ENCODE data around the gene BMP6.

BMP6 gene

DNA sequence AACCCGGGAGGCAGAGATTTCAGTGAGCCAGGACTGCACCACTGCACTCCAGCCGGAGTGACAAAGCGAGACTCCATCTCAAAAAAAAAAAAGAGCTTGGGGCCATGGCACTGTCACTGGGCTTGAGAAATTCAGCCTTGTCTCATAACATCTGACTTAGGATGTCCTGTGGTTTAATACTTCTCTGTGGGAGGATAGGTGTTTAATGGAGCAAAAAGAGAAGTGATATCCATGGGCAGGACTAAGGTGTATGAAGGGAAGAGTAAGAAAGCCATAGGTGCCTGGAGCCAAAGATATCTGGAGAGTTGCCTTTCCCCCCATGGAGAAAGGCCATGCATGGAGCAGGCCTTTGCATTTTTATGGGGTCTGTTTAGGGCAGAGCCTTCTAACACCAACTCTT lies 11.2 kb downstream of the BMP6 start:
- Histone ChIP-seq H2AFZ (ENCODE audit: low read depth, low read length) (no peak overlapping the region), H2BK120ac (ENCODE audit: low read depth, low read length) (no peak overlapping the region), H3K79me1 (replicated peaks; ENCODE audit: low read length, poor library complexity, severe bottlenecking) (no peaks in the 10 kb centered on the region), H3K4ac (ENCODE audit: low read depth in 1 of 2, low read length in 2 of 2) (no peak overlapping the region), H3K36me3 (ENCODE audit: control insufficient read depth in 1 of 2, insufficient read depth in 2 of 2, low read depth in 1 of 2, low read length in 2 of 2) (no peaks in the 10 kb centered on the region), H2BK15ac (ENCODE audit: low read depth, poor library complexity, severe bottlenecking) (no peak overlapping the region), H2BK12ac (ENCODE audit: low read length in 2 of 2) (no peak overlapping the region), H2AK5ac (ENCODE audit: low read length, severe bottlenecking) (no peak overlapping the region), H3K4me1 (ENCODE audit: control insufficient read depth, insufficient read depth, low read depth, low read length) (no peaks in the 10 kb centered on the region), H3K23ac (ENCODE audit: low read length in 2 of 2) (no peak overlapping the region), H3K27ac (ENCODE audit: low read length, poor library complexity, severe bottlenecking) (no peak overlapping the region), H3K9me3 (ENCODE audit: control insufficient read depth, low read length) (no peaks in the 10 kb centered on the region), H3K27me3 (ENCODE audit: control insufficient read depth in 1 of 2, insufficient read depth in 1 of 2, low read length in 2 of 2) (peaks cover 0 to 17% of the 10 kb centered on the region in 2 experiments), H3K4me3 (ENCODE audit: insufficient read depth in 1 of 2, low read depth in 1 of 2, low read length in 2 of 2) (no peak overlapping the region), H4K8ac (ENCODE audit: low read length) (no peak overlapping the region), H3K4me2 (ENCODE audit: low read length, poor library complexity, severe bottlenecking) (no peak overlapping the region), H3K14ac (ENCODE audit: low read length in 2 of 2) (no peak overlapping the region), H2BK5ac (ENCODE audit: low read depth, low read length, poor library complexity, severe bottlenecking) (no peak overlapping the region), H4K91ac (ENCODE audit: low read length) (no peak overlapping the region), H3K9ac (ENCODE audit: low read length) (no peak overlapping the region), H3K18ac (ENCODE audit: low read depth in 1 of 2, low read length in 2 of 2) (no peak overlapping the region)
- no peak for DNase-seq
- WGBS = 99% methylated on average over 3 of the region's 3 CpGs

DNA sequence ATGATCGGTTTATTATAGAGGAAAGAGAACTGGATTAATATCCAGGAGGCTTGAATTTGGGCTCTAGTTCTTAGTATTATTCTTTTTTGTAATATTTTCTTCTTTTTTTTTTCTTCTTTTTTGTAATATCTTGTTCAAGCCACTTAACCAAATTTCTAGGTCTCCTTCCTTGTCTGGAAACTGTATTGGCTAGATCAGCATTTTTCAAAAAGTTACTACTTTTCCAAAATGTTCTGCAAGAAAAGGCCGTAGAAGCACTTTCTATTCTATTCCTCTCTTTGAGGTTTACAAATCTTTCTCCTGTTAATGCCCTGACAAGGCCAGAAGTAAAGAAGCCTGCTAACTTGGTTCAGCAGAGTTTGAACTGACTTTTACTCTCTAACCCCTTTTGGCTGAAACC lies 12.0 kb downstream of the BMP6 start:
- WGBS = over 99% methylated on average over 2 of the region's 2 CpGs
- no peak overlapping the region for H3K23ac ChIP-seq (ENCODE audit: low read length in 2 of 2)
- no peaks in the 10 kb centered on the region for H3K4me1 ChIP-seq (ENCODE audit: control insufficient read depth, insufficient read depth, low read depth, low read length)
- no peak overlapping the region for H3K14ac ChIP-seq (ENCODE audit: low read length in 2 of 2)
- no peak overlapping the region for H3K27ac ChIP-seq (ENCODE audit: low read length, poor library complexity, severe bottlenecking)
- H3K9me3 ChIP-seq (ENCODE audit: control insufficient read depth, low read length) = no peaks in the 10 kb centered on the region
- no peak overlapping the region for H3K18ac ChIP-seq (ENCODE audit: low read depth in 1 of 2, low read length in 2 of 2)
- no peak overlapping the region for H4K91ac ChIP-seq (ENCODE audit: low read length)
- H3K27me3 ChIP-seq (ENCODE audit: control insufficient read depth in 1 of 2, insufficient read depth in 1 of 2, low read length in 2 of 2) = peaks cover 0 to 22% of the 10 kb centered on the region in 2 experiments
- no peak overlapping the region for H2AFZ ChIP-seq (ENCODE audit: low read depth, low read length)
- H2BK5ac ChIP-seq (ENCODE audit: low read depth, low read length, poor library complexity, severe bottlenecking) = no peak overlapping the region
- H2AK5ac ChIP-seq (ENCODE audit: low read length, severe bottlenecking) = no peak overlapping the region
- H3K79me1 ChIP-seq (replicated peaks; ENCODE audit: low read length, poor library complexity, severe bottlenecking) = no peaks in the 10 kb centered on the region
- no peaks in the 10 kb centered on the region for H3K36me3 ChIP-seq (ENCODE audit: control insufficient read depth in 1 of 2, insufficient read depth in 2 of 2, low read depth in 1 of 2, low read length in 2 of 2)
- no peak for DNase-seq
- no peak overlapping the region for H3K4ac ChIP-seq (ENCODE audit: low read depth in 1 of 2, low read length in 2 of 2)
- no peak overlapping the region for H2BK120ac ChIP-seq (ENCODE audit: low read depth, low read length)
- H3K4me3 ChIP-seq (ENCODE audit: insufficient read depth in 1 of 2, low read depth in 1 of 2, low read length in 2 of 2) = no peak overlapping the region
- H2BK15ac ChIP-seq (ENCODE audit: low read depth, poor library complexity, severe bottlenecking) = no peak overlapping the region
- H4K8ac ChIP-seq (ENCODE audit: low read length) = no peak overlapping the region
- no peak overlapping the region for H3K4me2 ChIP-seq (ENCODE audit: low read length, poor library complexity, severe bottlenecking)
- H2BK12ac ChIP-seq (ENCODE audit: low read length in 2 of 2) = no peak overlapping the region
- H3K9ac ChIP-seq (ENCODE audit: low read length) = no peak overlapping the region

DNA sequence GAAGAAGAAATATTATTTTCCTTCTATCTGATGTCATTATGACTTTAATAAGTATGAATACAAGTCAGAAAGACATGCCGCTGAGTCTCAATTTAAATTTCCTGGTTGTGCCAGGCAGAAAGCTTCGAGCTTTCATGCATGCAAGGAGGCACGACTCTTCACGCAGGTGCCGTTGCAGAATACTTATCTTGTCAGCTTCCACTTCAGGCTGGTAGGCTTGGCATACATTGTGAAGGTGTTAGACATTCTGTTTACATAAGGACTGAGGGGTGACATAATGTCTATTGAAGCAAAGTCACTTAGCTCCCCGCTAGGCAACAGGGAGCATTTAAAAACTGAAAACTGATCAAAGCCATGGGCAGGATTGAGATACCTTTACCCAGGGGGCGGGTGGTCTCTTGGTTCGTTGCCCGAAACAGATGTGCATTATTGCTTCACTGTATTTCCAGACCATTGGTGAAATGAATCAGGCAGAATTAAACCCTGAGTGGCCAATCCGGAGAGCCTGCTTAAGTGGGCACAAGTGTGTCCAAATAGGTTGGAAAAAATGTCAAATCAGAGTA lies 16.4 kb downstream of the BMP6 start:
- 87% methylated on average over 10 of the region's 10 CpGs for WGBS
- DNase-seq = no peak
- Histone ChIP-seq H3K4me1 (ENCODE audit: control insufficient read depth, insufficient read depth, low read depth, low read length) (no peaks in the 10 kb centered on the region), H3K9me3 (ENCODE audit: control insufficient read depth, low read length) (no peaks in the 10 kb centered on the region), H3K9ac (ENCODE audit: low read length) (no peak overlapping the region), H3K14ac (ENCODE audit: low read length in 2 of 2) (no peak overlapping the region), H2AK5ac (ENCODE audit: low read length, severe bottlenecking) (no peak overlapping the region), H2BK12ac (ENCODE audit: low read length in 2 of 2) (no peak overlapping the region), H3K27me3 (ENCODE audit: control insufficient read depth in 1 of 2, insufficient read depth in 1 of 2, low read length in 2 of 2) (peaks cover 0 to 41% of the 10 kb centered on the region in 2 experiments), H3K18ac (ENCODE audit: low read depth in 1 of 2, low read length in 2 of 2) (no peak overlapping the region), H3K36me3 (ENCODE audit: control insufficient read depth in 1 of 2, insufficient read depth in 2 of 2, low read depth in 1 of 2, low read length in 2 of 2) (no peaks in the 10 kb centered on the region), H3K27ac (ENCODE audit: low read length, poor library complexity, severe bottlenecking) (no peak overlapping the region), H2AFZ (ENCODE audit: low read depth, low read length) (no peak overlapping the region), H3K79me1 (replicated peaks; ENCODE audit: low read length, poor library complexity, severe bottlenecking) (no peaks in the 10 kb centered on the region), H4K91ac (ENCODE audit: low read length) (no peak overlapping the region), H4K8ac (ENCODE audit: low read length) (no peak overlapping the region), H2BK15ac (ENCODE audit: low read depth, poor library complexity, severe bottlenecking) (no peak overlapping the region), H3K4ac (ENCODE audit: low read depth in 1 of 2, low read length in 2 of 2) (no peak overlapping the region), H2BK5ac (ENCODE audit: low read depth, low read length, poor library complexity, severe bottlenecking) (no peak overlapping the region), H3K4me2 (ENCODE audit: low read length, poor library complexity, severe bottlenecking) (no peak overlapping the region), H2BK120ac (ENCODE audit: low read depth, low read length) (no peak overlapping the region), H3K23ac (ENCODE audit: low read length in 2 of 2) (no peak overlapping the region), H3K4me3 (ENCODE audit: insufficient read depth in 1 of 2, low read depth in 1 of 2, low read length in 2 of 2) (no peak overlapping the region)

DNA sequence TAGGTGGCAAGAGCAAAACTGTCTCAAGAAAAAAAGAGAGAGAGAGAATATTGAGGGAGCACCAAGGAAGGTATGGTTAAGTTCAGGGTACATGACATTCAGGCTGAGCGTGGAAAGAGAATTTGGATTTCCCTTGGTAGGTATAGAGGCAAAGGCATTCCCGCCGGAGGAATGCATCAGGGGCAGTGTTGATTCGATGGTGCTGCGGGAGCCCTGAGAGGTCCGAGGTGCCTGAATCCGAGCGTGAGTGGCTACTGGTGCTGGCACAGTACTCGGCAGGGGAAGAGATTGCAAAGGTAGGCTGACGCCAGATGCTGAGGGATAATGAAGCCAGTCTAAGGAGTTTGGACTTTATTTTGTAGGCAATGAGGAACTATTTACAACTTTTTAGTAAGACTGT lies 20.0 kb downstream of the BMP6 start:
- no peak overlapping the region for H2AK5ac ChIP-seq (ENCODE audit: low read length, severe bottlenecking)
- no peak overlapping the region for H4K8ac ChIP-seq (ENCODE audit: low read length)
- H3K14ac ChIP-seq (ENCODE audit: low read length in 2 of 2) = no peak overlapping the region
- H3K23ac ChIP-seq (ENCODE audit: low read length in 2 of 2) = no peak overlapping the region
- no peak overlapping the region for H4K91ac ChIP-seq (ENCODE audit: low read length)
- no peaks in the 10 kb centered on the region for H3K79me1 ChIP-seq (replicated peaks; ENCODE audit: low read length, poor library complexity, severe bottlenecking)
- no peak overlapping the region for H2BK120ac ChIP-seq (ENCODE audit: low read depth, low read length)
- H3K9ac ChIP-seq (ENCODE audit: low read length) = no peak overlapping the region
- H3K4ac ChIP-seq (ENCODE audit: low read depth in 1 of 2, low read length in 2 of 2) = no peak overlapping the region
- H3K4me1 ChIP-seq (ENCODE audit: control insufficient read depth, insufficient read depth, low read depth, low read length) = no peaks in the 10 kb centered on the region
- no peak overlapping the region for H3K27ac ChIP-seq (ENCODE audit: low read length, poor library complexity, severe bottlenecking)
- no peaks in the 10 kb centered on the region for H3K9me3 ChIP-seq (ENCODE audit: control insufficient read depth, low read length)
- no peak overlapping the region for H3K18ac ChIP-seq (ENCODE audit: low read depth in 1 of 2, low read length in 2 of 2)
- H3K4me3 ChIP-seq (ENCODE audit: insufficient read depth in 1 of 2, low read depth in 1 of 2, low read length in 2 of 2) = no peak overlapping the region
- no peak for DNase-seq
- H3K36me3 ChIP-seq (ENCODE audit: control insufficient read depth in 1 of 2, insufficient read depth in 2 of 2, low read depth in 1 of 2, low read length in 2 of 2) = no peaks in the 10 kb centered on the region
- no peak overlapping the region for H2BK5ac ChIP-seq (ENCODE audit: low read depth, low read length, poor library complexity, severe bottlenecking)
- H3K4me2 ChIP-seq (ENCODE audit: low read length, poor library complexity, severe bottlenecking) = no peak overlapping the region
- no peak overlapping the region for H2AFZ ChIP-seq (ENCODE audit: low read depth, low read length)
- H2BK12ac ChIP-seq (ENCODE audit: low read length in 2 of 2) = no peak overlapping the region
- 82% methylated on average over 10 of the region's 10 CpGs for WGBS
- peaks cover 0 to 39% of the 10 kb centered on the region in 2 experiments for H3K27me3 ChIP-seq (ENCODE audit: control insufficient read depth in 1 of 2, insufficient read depth in 1 of 2, low read length in 2 of 2)
- H2BK15ac ChIP-seq (ENCODE audit: low read depth, poor library complexity, severe bottlenecking) = no peak overlapping the region
